GM12878 (cell line): ENCODE data around the gene NPC1. TPM values are rescaled to one million over a fixed set of nuclear protein-coding genes. Genes with fewer than 3 reads are reported as not detected.

Experiments used
- ATAC-seq: fragments of 200-7000 bp; cut with Tn5 transposase; 3 replicates; pipeline ENCODE4 v1.9.1; 2020; ENCODE audit warnings: mild to moderate bottlenecking, moderate library complexity
- BruUV-seq: library from RNA; stranded (reverse); fragments of 400-500 nt; replicated peaks from 2 replicates; lab custom pipeline; 2021; lab: Mats Ljungman, UMichigan
- CTCF ChIA-PET: fragments of 300-600 bp; sonication (Branson Sonifier 250); formaldehyde crosslinking; extraction: SDS; loops from one replicate; lab custom pipeline; 2021; ENCODE audit warnings: inconsistent platforms; lab: Yijun Ruan, JAX
- POLR2A ChIA-PET: fragments of 350-600 bp; formaldehyde crosslinking; extraction: SDS; loops from one replicate; lab custom pipeline; 2021; ENCODE audit warnings: inconsistent platforms; lab: Charles Lee
- RAD21 ChIA-PET: fragments of 300-600 bp; sonication (Branson Sonifier 250); formaldehyde crosslinking; loops from one replicate; lab custom pipeline; 2023; ENCODE audit warnings: antibody characterized with exemption; ENCODE audit not compliant: unreplicated experiment; lab: Charles Lee
- SMC1A ChIA-PET: fragments of 300-600 bp; sonication (Branson Sonifier 250); formaldehyde crosslinking; loops from one replicate; lab custom pipeline; 2023; ENCODE audit not compliant: unreplicated experiment, uncharacterized antibody; lab: Charles Lee
- DNase-seq: peaks from one replicate; pipeline ENCODE4 v3.0.0-alpha.2; 2011; ENCODE audit warnings: low read depth, low spot score
- FAIRE-seq: peaks from 3 replicates; lab custom pipeline; 2011; peaks lifted over from hg19 to GRCh38; lab: Jason Lieb, UNC
- H2AFZ ChIP-seq: 2 replicates; pipeline ENCODE4 v1.6.0; 2011; ENCODE audit warnings: low read depth, low read length, control low read depth; ENCODE audit not compliant: control insufficient read depth
- H3K27ac ChIP-seq: 2 replicates; pipeline ENCODE4 v1.5.1; 2011; ENCODE audit warnings: control low read depth; ENCODE audit not compliant: control insufficient read depth, insufficient read depth
- H3K27me3 ChIP-seq, 2 experiments: replicated peaks in 1 of 2; 2 replicates each; pipeline versions ENCODE4 v1.6.0 to v1.6.1; 2011; ENCODE audit warnings: low read length in 1 of 2; ENCODE audit not compliant: control insufficient read depth in 2 of 2, insufficient read depth in 2 of 2
- H3K36me3 ChIP-seq, 2 experiments: 2 replicates each; pipeline ENCODE4 v1.5.1; 2011; ENCODE audit warnings: low read length in 1 of 2; ENCODE audit not compliant: control insufficient read depth in 2 of 2, insufficient read depth in 2 of 2
- H3K4me1 ChIP-seq: 2 replicates; pipeline ENCODE4 v1.6.1; 2011; ENCODE audit warnings: mild to moderate bottlenecking, low read length, moderate library complexity, mixed read lengths; ENCODE audit not compliant: control insufficient read depth, insufficient read depth
- H3K4me2 ChIP-seq: 2 replicates; pipeline ENCODE4 v1.6.0; 2011; ENCODE audit warnings: control low read depth; ENCODE audit not compliant: control insufficient read depth, insufficient read depth
- H3K4me3 ChIP-seq: fragments of 200-600 bp; sonication (generic); 2 replicates; pipeline ENCODE4 v1.5.1; 2016
- H3K79me2 ChIP-seq: 2 replicates; pipeline ENCODE4 v1.6.0; 2011; ENCODE audit warnings: low read length; ENCODE audit not compliant: control insufficient read depth, insufficient read depth
- H3K9ac ChIP-seq: 2 replicates; pipeline ENCODE4 v1.8.0; 2011; ENCODE audit warnings: low read length, control low read depth, mixed read lengths; ENCODE audit not compliant: control insufficient read depth, insufficient read depth
- H3K9me3 ChIP-seq: replicated peaks from 3 replicates; pipeline ENCODE4 v1.5.1; 2011; ENCODE audit warnings: mild to moderate bottlenecking, low read length; ENCODE audit not compliant: control insufficient read depth, insufficient read depth
- H4K20me1 ChIP-seq: 2 replicates; pipeline ENCODE4 v1.6.0; 2011; ENCODE audit not compliant: control insufficient read depth, insufficient read depth
- BHLHE40 ChIP-seq, 2 experiments: fragments of 450-650 bp in 1 of 2; IDR thresholded peaks; 2 replicates each; pipeline ENCODE4 v1.6.1; 2011 to 2017; ENCODE audit warnings: low read depth in 2 of 2, borderline replicate concordance in 1 of 2, improper control_type of control experiment in 1 of 2, low read length in 1 of 2, mild to moderate bottlenecking in 1 of 2
- KLF5 ChIP-seq: fragments of 450-650 bp; IDR thresholded peaks from 2 replicates; pipeline ENCODE4 v1.6.1; 2014; ENCODE audit warnings: mild to moderate bottlenecking; ENCODE audit not compliant: partially characterized antibody
- NFYB ChIP-seq: IDR thresholded peaks from 2 replicates; pipeline ENCODE4 v1.6.1; 2011; ENCODE audit warnings: low read depth, mild to moderate bottlenecking, low read length, improper control_type of control experiment, moderate library complexity; ENCODE audit not compliant: insufficient read depth
- RAD21 ChIP-seq: IDR thresholded peaks from 2 replicates; pipeline ENCODE4 v1.6.1; 2011; ENCODE audit warnings: mild to moderate bottlenecking, low read depth, low read length, moderate library complexity; ENCODE audit not compliant: insufficient read depth
- RAD51 ChIP-seq: fragments of 450-650 bp; IDR thresholded peaks from 2 replicates; pipeline ENCODE4 v1.6.1; 2016; ENCODE audit warnings: moderate library complexity, mild to moderate bottlenecking, inconsistent platforms
- SMARCA5 ChIP-seq: fragments of 450-650 bp; IDR thresholded peaks from 2 replicates; pipeline ENCODE4 v1.6.1; 2017; ENCODE audit warnings: mild to moderate bottlenecking
- SMC3 ChIP-seq: IDR thresholded peaks from 2 replicates; pipeline ENCODE4 v1.6.1; 2011; ENCODE audit warnings: low read length, improper control_type of control experiment, borderline replicate concordance
- SPI1 ChIP-seq: IDR thresholded peaks from 2 replicates; pipeline ENCODE4 v1.6.1; 2011; ENCODE audit warnings: low read depth, mild to moderate bottlenecking, low read length, moderate library complexity, borderline replicate concordance; ENCODE audit not compliant: insufficient read depth
- SREBF1 ChIP-seq: IDR thresholded peaks from 2 replicates; pipeline ENCODE4 v1.6.1; 2012; ENCODE audit warnings: mild to moderate bottlenecking, low read length
- YY1 ChIP-seq: IDR thresholded peaks from 2 replicates; pipeline ENCODE4 v1.6.1; 2011; ENCODE audit warnings: low read depth, mild to moderate bottlenecking, low read length
- WGBS: methylation state at CpG from one replicate; pipeline ENCODE4 v1.1.6; 2016; ENCODE audit warnings: low lambda C conversion rate; ENCODE audit not compliant: insufficient replicate concordance, insufficient coverage; ENCODE audit errors: missing lambda C conversion rate; 5-methylcytosine and 5-hydroxymethylcytosine counted together
- in situ Hi-C: fragments of 300-500 bp; cut with MboI; formaldehyde crosslinking; loops from 9 replicates; pipeline ENCODE4 v1.14.3; 2018; ENCODE audit warnings: mixed read lengths
- intact Hi-C: fragments of 100-400 bp; cut with micrococcal nuclease; formaldehyde crosslinking; loops from one replicate; pipeline ENCODE4 v1.14.2; 2022; ENCODE audit not compliant: unreplicated experiment
- polyA plus RNA-seq, 11 experiments: library from polyadenylated mRNA; depleted of rRNA in 4 of 11; unstranded in 6 of 11; stranded (reverse) in 5 of 11; fragments of >200 nt; fragmentation: Nextera tagmentation in 4 of 11; fragmentation: Illumina TruSeq in 1 of 11; extraction: Ambion mirVana in 4 of 11; extraction: Trizol in 1 of 11; gene quantifications; 1 replicate in 1 of 11; 2 replicates in 10 of 11; pipeline versions ENCODE4 v1.2.1 to v1.2.3, GENCODE V29; 2011 to 2016; ENCODE audit warnings: inconsistent platforms in 2 of 11, missing spikeins in 2 of 11, low read depth in 1 of 11
- total RNA-seq, 4 experiments: library from RNA; depleted of rRNA in 3 of 4; stranded (reverse); fragments of >200 nt in 3 of 4; fragmentation: Illumina TruSeq in 1 of 4; extraction: Trizol in 1 of 4; gene quantifications; 2 replicates each; pipeline versions ENCODE4 v1.2.1 to v1.2.3, GENCODE V29; 2013 to 2021
- TF ChIP-seq, protein P1 (sequence below): fragments of 150-350 bp; IDR thresholded peaks from 2 replicates; pipeline ENCODE4 v1.6.1; 2014; ENCODE audit warnings: mild to moderate bottlenecking, low read depth, low read length
- TF ChIP-seq, protein P2 (sequence below), 3 experiments: IDR thresholded peaks in 2 of 3; conservative IDR thresholded peaks in 1 of 3; 2 replicates each; pipeline ENCODE4 v1.5.1; 2011; ENCODE audit warnings: low read depth in 3 of 3, low read length in 3 of 3, mild to moderate bottlenecking in 3 of 3, control low read depth in 2 of 3, moderate library complexity in 2 of 3, inconsistent platforms in 1 of 3, mixed read lengths in 1 of 3; ENCODE audit not compliant: control insufficient read depth in 2 of 3, insufficient read depth in 1 of 3; ENCODE audit errors: extremely low read depth in 1 of 3
- TF ChIP-seq, protein P3 (sequence below): IDR thresholded peaks from 2 replicates; pipeline ENCODE4 v1.6.1; 2011; ENCODE audit warnings: borderline replicate concordance, low read depth, mild to moderate bottlenecking, moderate library complexity, low read length; ENCODE audit not compliant: insufficient read depth, poor library complexity, severe bottlenecking

NPC1 gene
- total and polyA plus RNA-seq, 10 of the 15 experiments (the other 5 are each of a cell fraction or from before 2014, with no cell fraction given), result 10.1 to 45.2 (median 19.4) TPM

DNA sequence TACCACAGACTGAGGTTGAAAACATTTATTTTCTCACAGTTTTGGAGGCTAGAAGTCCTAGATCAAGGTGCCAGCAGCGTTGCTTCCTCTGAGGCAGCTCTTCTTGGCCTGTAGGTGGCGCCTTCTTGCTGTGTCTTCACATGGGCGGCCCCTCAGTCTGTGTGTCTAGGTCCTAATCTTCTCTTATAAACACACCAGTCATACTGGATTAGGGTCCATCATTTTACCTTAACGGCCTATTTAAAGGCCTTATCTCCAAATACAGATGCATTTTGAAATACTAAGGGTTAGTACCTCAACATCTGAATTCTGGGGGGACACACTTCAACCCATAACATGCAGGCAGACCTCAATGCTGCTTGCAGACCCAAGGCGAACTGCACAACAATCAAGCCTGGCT is 87.4 kb downstream of the NPC1 start:
- intact Hi-C loops, result loop anchor here (5.0 kb wide), 2 partner anchors 203 to 313 kb away; no protein-coding TSS in a partner anchor
- Histone ChIP-seq H3K9ac (no peak overlapping the region), H3K79me2 (peaks cover 6% of the 10 kb centered on the region), H3K27me3 (no peaks in the 10 kb centered on the region), H3K9me3 (no peaks in the 10 kb centered on the region), H3K27ac (peak overlapping the region; percentile 14), H3K4me3 (peak overlapping the region; percentile 37; the same call in 1 of the 2 replicates), H3K36me3 (no peaks in the 10 kb centered on the region), H3K4me2 (peak overlapping the region; percentile 80), H2AFZ (peak overlapping the region; percentile 86), H4K20me1 (no peaks in the 10 kb centered on the region), H3K4me1 (peaks cover 23% of the 10 kb centered on the region)
- BruUV-seq, result no TSS peak
- TF ChIP-seq SREBF1, result no peak
- TF ChIP-seq, protein P1, sequence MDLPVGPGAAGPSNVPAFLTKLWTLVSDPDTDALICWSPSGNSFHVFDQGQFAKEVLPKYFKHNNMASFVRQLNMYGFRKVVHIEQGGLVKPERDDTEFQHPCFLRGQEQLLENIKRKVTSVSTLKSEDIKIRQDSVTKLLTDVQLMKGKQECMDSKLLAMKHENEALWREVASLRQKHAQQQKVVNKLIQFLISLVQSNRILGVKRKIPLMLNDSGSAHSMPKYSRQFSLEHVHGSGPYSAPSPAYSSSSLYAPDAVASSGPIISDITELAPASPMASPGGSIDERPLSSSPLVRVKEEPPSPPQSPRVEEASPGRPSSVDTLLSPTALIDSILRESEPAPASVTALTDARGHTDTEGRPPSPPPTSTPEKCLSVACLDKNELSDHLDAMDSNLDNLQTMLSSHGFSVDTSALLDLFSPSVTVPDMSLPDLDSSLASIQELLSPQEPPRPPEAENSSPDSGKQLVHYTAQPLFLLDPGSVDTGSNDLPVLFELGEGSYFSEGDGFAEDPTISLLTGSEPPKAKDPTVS, result no peak
- TF ChIP-seq RAD21, result peak; percentile 70
- TF ChIP-seq NFYB, result no peak
- TF ChIP-seq, protein P2, sequence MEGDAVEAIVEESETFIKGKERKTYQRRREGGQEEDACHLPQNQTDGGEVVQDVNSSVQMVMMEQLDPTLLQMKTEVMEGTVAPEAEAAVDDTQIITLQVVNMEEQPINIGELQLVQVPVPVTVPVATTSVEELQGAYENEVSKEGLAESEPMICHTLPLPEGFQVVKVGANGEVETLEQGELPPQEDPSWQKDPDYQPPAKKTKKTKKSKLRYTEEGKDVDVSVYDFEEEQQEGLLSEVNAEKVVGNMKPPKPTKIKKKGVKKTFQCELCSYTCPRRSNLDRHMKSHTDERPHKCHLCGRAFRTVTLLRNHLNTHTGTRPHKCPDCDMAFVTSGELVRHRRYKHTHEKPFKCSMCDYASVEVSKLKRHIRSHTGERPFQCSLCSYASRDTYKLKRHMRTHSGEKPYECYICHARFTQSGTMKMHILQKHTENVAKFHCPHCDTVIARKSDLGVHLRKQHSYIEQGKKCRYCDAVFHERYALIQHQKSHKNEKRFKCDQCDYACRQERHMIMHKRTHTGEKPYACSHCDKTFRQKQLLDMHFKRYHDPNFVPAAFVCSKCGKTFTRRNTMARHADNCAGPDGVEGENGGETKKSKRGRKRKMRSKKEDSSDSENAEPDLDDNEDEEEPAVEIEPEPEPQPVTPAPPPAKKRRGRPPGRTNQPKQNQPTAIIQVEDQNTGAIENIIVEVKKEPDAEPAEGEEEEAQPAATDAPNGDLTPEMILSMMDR (IDR thresholded peaks at IDR 0.05 in 2 of 3, conservative IDR thresholded peaks at IDR 0.05 in 1 of 3; ENCODE audit: control insufficient read depth in 2 of 3, extremely low read depth in 1 of 3, insufficient read depth in 1 of 3, low read depth in 3 of 3, low read length in 3 of 3), result peak; percentile 74 to 92 (median 90)
- TF ChIP-seq RAD51, result no peak
- no peak for TF ChIP-seq SPI1
- TF ChIP-seq KLF5, result no peak
- 0 out of 2 replicates have a peak, but pooled peaks have one; percentile 39 for TF ChIP-seq SMARCA5
- TF ChIP-seq YY1, result peak; percentile 70; the same call in 1 of the 2 replicates
- TF ChIP-seq, protein P3, sequence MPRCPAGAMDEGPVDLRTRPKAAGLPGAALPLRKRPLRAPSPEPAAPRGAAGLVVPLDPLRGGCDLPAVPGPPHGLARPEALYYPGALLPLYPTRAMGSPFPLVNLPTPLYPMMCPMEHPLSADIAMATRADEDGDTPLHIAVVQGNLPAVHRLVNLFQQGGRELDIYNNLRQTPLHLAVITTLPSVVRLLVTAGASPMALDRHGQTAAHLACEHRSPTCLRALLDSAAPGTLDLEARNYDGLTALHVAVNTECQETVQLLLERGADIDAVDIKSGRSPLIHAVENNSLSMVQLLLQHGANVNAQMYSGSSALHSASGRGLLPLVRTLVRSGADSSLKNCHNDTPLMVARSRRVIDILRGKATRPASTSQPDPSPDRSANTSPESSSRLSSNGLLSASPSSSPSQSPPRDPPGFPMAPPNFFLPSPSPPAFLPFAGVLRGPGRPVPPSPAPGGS, result no peak
- TF ChIP-seq SMC3, result peak; percentile 57
- 0 out of 4 replicates have a peak, but pooled peaks of 1 of the 2 experiments have one; percentile 39 for TF ChIP-seq BHLHE40 (IDR thresholded peaks at IDR 0.05; ENCODE audit: borderline replicate concordance in 1 of 2, low read depth in 2 of 2, low read length in 1 of 2)
- DNase-seq (no peak), ATAC-seq (peak; percentile 73), FAIRE-seq (peak; percentile 72)
- ChIA-PET SMC1A (interaction anchor here (0.6 to 2.7 kb wide), 17 partner anchors 9 to 685 kb away, joined by 3 to 28 read pairs (median 4); no protein-coding TSS in a partner anchor), RAD21 (interaction anchor here (0.6 to 1.9 kb wide), 14 partner anchors 9 to 316 kb away, joined by 3 to 22 read pairs (median 4); no protein-coding TSS in a partner anchor), CTCF (interaction anchor here (0.6 to 5.1 kb wide), 41 partner anchors 9 to 700 kb away, joined by 3 to 72 read pairs (median 5); partner anchors contain the start of genes NPC1 and RIOK3), POLR2A (interaction anchor here (1.0 to 3.0 kb wide), 6 partner anchors 11 to 140 kb away, joined by 3 to 14 read pairs (median 7); partner anchors contain the start of gene RIOK3)
- WGBS, result 19% methylated on average over 5 of the region's 5 CpGs
- in situ Hi-C loops, result no loop called here
